UCSD-AML1 (cell line): ENCODE measurements around the gene ADSL.

Experiments
- DNase-seq: peaks from one replicate; lab custom pipeline; 2025; ENCODE audit not compliant: unreplicated experiment; lab: John Stamatoyannopoulos, UW

The ADSL gene

GRCh38 chr22:40326905-40327735 lies 19.2 kb upstream of the ADSL start:
- DNase-seq = no peak

- no peak for DNase-seq
These were observed 17.5 kb upstream of the ADSL start for GRCh38 chr22:40328546-40329456.

GRCh38 chr22:40329466-40329865 lies 16.8 kb upstream of the ADSL start:
- no peak for DNase-seq

- no peak for DNase-seq
These were observed 16.2 kb upstream of the ADSL start for GRCh38 chr22:40330086-40330485.

GRCh38 chr22:40330615-40331014 lies 15.7 kb upstream of the ADSL start:
- DNase-seq = no peak

- no peak for DNase-seq
These were observed 14.6 kb upstream of the ADSL start for GRCh38 chr22:40331706-40332105.

GRCh38 chr22:40332319-40332781 lies 13.9 kb upstream of the ADSL start:
- no peak for DNase-seq

GRCh38 chr22:40334060-40334459 lies 12.2 kb upstream of the ADSL start:
- no peak for DNase-seq

GRCh38 chr22:40334899-40335298 lies 11.4 kb upstream of the ADSL start:
- no peak for DNase-seq

- DNase-seq = no peak
These were observed 10.9 kb upstream of the ADSL start for GRCh38 chr22:40335358-40335757.

- DNase-seq = no peak
These were observed 6.3 kb upstream of the ADSL start for GRCh38 chr22:40340044-40340443.

GRCh38 chr22:40341604-40342003 lies 4.7 kb upstream of the ADSL start:
- DNase-seq = no peak

- no peak for DNase-seq
These were observed 3.8 kb upstream of the ADSL start for GRCh38 chr22:40342521-40342920.

GRCh38 chr22:40345271-40345670 lies 1.0 kb upstream of the ADSL start:
- DNase-seq = no peak

- peak; percentile 65 for DNase-seq
These were observed 500 bp upstream of the ADSL start for GRCh38 chr22:40345815-40346184.

- no peak for DNase-seq
These were observed 1.0 kb downstream of the ADSL start for GRCh38 chr22:40347300-40347699.

- DNase-seq = peak; percentile 41
These were observed 1.8 kb downstream of the ADSL start for GRCh38 chr22:40348025-40348658.

GRCh38 chr22:40352763-40353162 lies 6.5 kb downstream of the ADSL start:
- DNase-seq = no peak

GRCh38 chr22:40361100-40361499 lies 14.8 kb downstream of the ADSL start:
- DNase-seq = no peak

GRCh38 chr22:40363059-40363458 lies 16.8 kb downstream of the ADSL start:
- DNase-seq = no peak

GRCh38 chr22:40364431-40364830 lies 18.1 kb downstream of the ADSL start:
- DNase-seq = no peak

- no peak for DNase-seq
These were observed 19.8 kb downstream of the ADSL start for GRCh38 chr22:40366068-40366467.
